HFFc6 (cell line): Measurements from ENCODE around the gene TNFAIP8L1. TPM values are rescaled to one million over a fixed set of nuclear protein-coding genes. Genes with fewer than 3 reads are reported as not detected.

ENCODE experiments used
- DNase-seq: peaks from one replicate; pipeline ENCODE4 v3.0.0-alpha.2; 2018
- H3K27ac Mint-ChIP-seq: 2 replicates; pipeline ENCODE4 v1.8.0; 2020; ENCODE audit warnings: mild to moderate bottlenecking, mixed read lengths
- H3K27me3 Mint-ChIP-seq: 2 replicates; pipeline ENCODE4 v1.8.0; 2021; ENCODE audit warnings: mild to moderate bottlenecking, moderate library complexity, mixed read lengths; ENCODE audit not compliant: insufficient read depth
- H3K36me3 Mint-ChIP-seq: 2 replicates; pipeline ENCODE4 v1.8.0; 2021; ENCODE audit warnings: low read depth, mixed read lengths
- H3K4me1 Mint-ChIP-seq: 2 replicates; pipeline ENCODE4 v1.8.0; 2020; ENCODE audit warnings: low read depth, mixed read lengths
- H3K4me3 Mint-ChIP-seq: 2 replicates; pipeline ENCODE4 v1.8.0; 2020; ENCODE audit warnings: mild to moderate bottlenecking, moderate library complexity, mixed read lengths
- H3K9me3 Mint-ChIP-seq: 2 replicates; pipeline ENCODE4 v1.8.0; 2020; ENCODE audit warnings: mild to moderate bottlenecking, mixed read lengths
- total RNA-seq, 6 experiments: library from RNA; stranded (reverse); fragmentation: NEBNext Ultra II Directional; extraction: Animal tissue kit (Norgen Biotek cat#: 25700); gene quantifications; 2 replicates in 1 of 6; 3 replicates in 5 of 6; pipeline ENCODE4 v1.2.3, GENCODE V29; 2021
- TF ChIP-seq, protein P1 (sequence below): fragments of 200-600 bp; sonication (generic); IDR thresholded peaks from 2 replicates; pipeline ENCODE4 v1.5.0; 2021; ENCODE audit warnings: antibody characterized with exemption, mild to moderate bottlenecking

The TNFAIP8L1 gene
- total RNA-seq, 6 experiments from 2014 or later, result 4.5 to 8.2 (median 6.7) TPM

DNA sequence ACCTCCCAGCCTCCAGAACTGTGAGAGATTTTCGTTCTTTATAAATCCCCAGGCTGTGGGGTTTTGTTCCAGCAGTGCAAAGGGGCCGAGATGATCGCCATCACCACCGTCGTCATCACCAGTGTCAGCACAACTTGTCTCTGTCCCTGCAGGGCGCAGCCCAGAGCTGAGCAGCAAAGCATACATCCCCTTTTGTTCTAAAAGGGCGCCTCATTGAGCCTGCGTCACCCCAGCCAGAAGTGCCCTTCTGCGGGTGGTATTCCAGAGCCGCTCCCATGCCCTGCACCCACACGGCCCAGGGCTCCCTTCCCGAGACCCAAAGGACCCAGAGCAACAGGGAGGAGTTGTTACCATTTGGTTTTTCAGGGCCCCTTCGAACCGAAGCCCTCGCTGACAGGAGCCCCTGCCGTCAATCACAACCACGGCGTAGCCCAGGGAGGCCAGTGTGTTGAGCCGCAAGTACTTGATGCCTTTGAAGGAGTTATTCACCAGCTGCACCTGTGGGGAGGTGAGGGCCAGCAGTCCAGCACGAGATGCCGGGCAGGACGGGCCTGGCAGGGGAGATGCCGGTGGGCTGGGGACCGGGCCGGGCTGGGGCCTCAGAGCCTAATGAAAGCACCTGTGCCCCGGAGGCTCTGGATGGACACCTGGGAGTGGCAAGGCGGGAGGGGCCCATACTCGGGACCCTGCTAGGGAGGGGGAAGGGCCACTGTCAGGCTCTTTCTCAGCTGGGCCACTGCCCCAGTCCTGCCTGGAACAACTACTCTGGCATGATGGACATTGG is 45.2 kb downstream of the TNFAIP8L1 start:
- Mint-ChIP-seq H3K27me3 (no peaks in the 10 kb centered on the region; the same call in 1 of the 2 replicates), H3K4me1 (no peaks in the 10 kb centered on the region), H3K27ac (no peak overlapping the region), H3K4me3 (no peak overlapping the region), H3K9me3 (no peaks in the 10 kb centered on the region), H3K36me3 (peaks cover 21% of the 10 kb centered on the region; the same call in 1 of the 2 replicates)
- TF ChIP-seq, protein P1, sequence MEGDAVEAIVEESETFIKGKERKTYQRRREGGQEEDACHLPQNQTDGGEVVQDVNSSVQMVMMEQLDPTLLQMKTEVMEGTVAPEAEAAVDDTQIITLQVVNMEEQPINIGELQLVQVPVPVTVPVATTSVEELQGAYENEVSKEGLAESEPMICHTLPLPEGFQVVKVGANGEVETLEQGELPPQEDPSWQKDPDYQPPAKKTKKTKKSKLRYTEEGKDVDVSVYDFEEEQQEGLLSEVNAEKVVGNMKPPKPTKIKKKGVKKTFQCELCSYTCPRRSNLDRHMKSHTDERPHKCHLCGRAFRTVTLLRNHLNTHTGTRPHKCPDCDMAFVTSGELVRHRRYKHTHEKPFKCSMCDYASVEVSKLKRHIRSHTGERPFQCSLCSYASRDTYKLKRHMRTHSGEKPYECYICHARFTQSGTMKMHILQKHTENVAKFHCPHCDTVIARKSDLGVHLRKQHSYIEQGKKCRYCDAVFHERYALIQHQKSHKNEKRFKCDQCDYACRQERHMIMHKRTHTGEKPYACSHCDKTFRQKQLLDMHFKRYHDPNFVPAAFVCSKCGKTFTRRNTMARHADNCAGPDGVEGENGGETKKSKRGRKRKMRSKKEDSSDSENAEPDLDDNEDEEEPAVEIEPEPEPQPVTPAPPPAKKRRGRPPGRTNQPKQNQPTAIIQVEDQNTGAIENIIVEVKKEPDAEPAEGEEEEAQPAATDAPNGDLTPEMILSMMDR, result no peak
- no peak for DNase-seq

DNA sequence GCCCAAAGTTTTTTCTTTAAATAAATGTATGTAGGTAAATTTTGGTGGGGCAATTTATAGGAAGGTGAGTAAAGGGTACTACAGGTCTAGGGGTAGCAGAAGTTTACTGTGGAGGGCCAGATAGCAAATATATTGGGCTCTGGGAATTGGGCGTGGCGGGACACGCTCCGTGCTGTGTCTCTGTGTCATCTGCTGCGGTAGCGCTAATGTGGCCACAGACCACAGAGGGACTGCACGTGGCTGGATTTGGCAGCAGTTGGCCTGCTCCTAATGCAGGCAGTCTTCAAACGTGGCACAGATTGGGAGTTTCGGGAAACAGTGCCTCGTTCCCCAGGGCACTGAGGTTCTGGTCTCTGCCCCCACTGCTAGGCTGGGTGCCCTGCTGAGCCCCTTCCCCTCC is 47.4 kb downstream of the TNFAIP8L1 start:
- H3K27me3 Mint-ChIP-seq, result no peaks in the 10 kb centered on the region; the same call in none of the 2 replicates
- H3K36me3 Mint-ChIP-seq, result peaks cover 18% of the 10 kb centered on the region
- TF ChIP-seq, protein P1, result no peak
- DNase-seq, result no peak
- no peaks in the 10 kb centered on the region for H3K9me3 Mint-ChIP-seq
- H3K4me3 Mint-ChIP-seq, result no peak overlapping the region
- H3K27ac Mint-ChIP-seq, result no peak overlapping the region
- H3K4me1 Mint-ChIP-seq, result no peaks in the 10 kb centered on the region

GRCh38 chr19:4687396-4687795 is 48.1 kb downstream of the TNFAIP8L1 start:
- DNase-seq, result no peak
- Mint-ChIP-seq H3K4me1 (no peaks in the 10 kb centered on the region), H3K4me3 (no peak overlapping the region), H3K27me3 (no peaks in the 10 kb centered on the region; the same call in none of the 2 replicates), H3K9me3 (no peaks in the 10 kb centered on the region), H3K36me3 (peaks cover 18% of the 10 kb centered on the region), H3K27ac (no peak overlapping the region)
- TF ChIP-seq, protein P1, result no peak

- H3K4me1 Mint-ChIP-seq, result no peaks in the 10 kb centered on the region
- no peaks in the 10 kb centered on the region for H3K9me3 Mint-ChIP-seq
- H3K36me3 Mint-ChIP-seq, result peaks cover 22% of the 10 kb centered on the region
- DNase-seq, result no peak
- peaks cover 1% of the 10 kb centered on the region for H3K27me3 Mint-ChIP-seq
- H3K27ac Mint-ChIP-seq, result no peak overlapping the region
- H3K4me3 Mint-ChIP-seq, result no peak overlapping the region
- TF ChIP-seq, protein P1, result no peak
Measured at GRCh38 chr19:4688587-4688986, 49.3 kb downstream of the TNFAIP8L1 start.

- Mint-ChIP-seq H3K27me3 (peaks cover 7% of the 10 kb centered on the region), H3K9me3 (peaks cover under 1% of the 10 kb centered on the region), H3K27ac (no peak overlapping the region), H3K4me3 (no peak overlapping the region), H3K4me1 (peaks cover 7% of the 10 kb centered on the region), H3K36me3 (peaks cover 22% of the 10 kb centered on the region)
- TF ChIP-seq, protein P1, result no peak
- DNase-seq, result no peak
Measured at GRCh38 chr19:4689403-4689802, 50.1 kb downstream of the TNFAIP8L1 start.
